Measurements from ENCODE around the gene PTH2. TPM values are rescaled to one million over a fixed set of nuclear protein-coding genes. Genes with fewer than 3 reads are reported as not detected.

PTH2 gene
- total and polyA plus RNA-seq, 2 of the 8 experiments (the other 6 are each of a cell fraction or from before 2014, with no cell fraction given): not detected

DNA sequence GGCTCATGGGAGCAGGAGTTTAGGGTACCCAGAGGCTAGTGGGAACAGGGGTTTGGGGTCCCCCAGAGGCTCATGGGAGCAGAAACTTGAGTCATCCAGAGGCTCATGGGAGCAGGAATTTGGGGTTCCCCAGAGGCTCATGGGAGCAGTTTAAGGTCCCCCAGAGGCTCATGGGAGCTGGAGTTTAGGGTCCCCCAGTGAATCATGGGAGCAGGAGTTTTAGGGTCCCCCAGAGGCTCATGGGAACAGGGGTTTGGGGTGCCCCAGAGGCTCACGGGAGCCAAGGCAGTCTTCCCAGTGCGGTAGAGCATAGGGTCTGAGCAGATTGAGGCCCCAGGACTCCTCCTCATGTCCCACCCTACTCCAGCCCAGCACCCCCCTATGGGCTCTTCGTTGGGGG lies 42.1 kb upstream of the PTH2 start:
- Histone ChIP-seq H3K4me3 (ENCODE audit: extremely low read depth in 1 of 4, insufficient read depth in 2 of 4, low read depth in 3 of 4, low read length in 4 of 4) (no peak overlapping the region), H2BK15ac (ENCODE audit: low read length) (no peak overlapping the region), H3K27ac (ENCODE audit: low read depth, low read length) (no peak overlapping the region), H3K27me3 (replicated peaks in 1 of 4; ENCODE audit: control insufficient read depth in 3 of 4, extremely low read depth in 1 of 4, insufficient read depth in 3 of 4, low read length in 3 of 4) (no peaks in the 10 kb centered on the region), H2BK20ac (ENCODE audit: low read length) (no peak overlapping the region), H3K18ac (ENCODE audit: extremely low read depth, low read length) (no peak overlapping the region), H3K9ac (replicated peaks in 1 of 4; ENCODE audit: extremely low read depth in 1 of 4, low read depth in 3 of 4, low read length in 3 of 4) (no peak overlapping the region), H3K4me1 (replicated peaks in 1 of 4; ENCODE audit: control insufficient read depth in 3 of 4, insufficient read depth in 4 of 4, low read length in 3 of 4) (peaks cover 0 to 8% (median 3%) of the 10 kb centered on the region in 4 experiments; a peak in 6 of 7 replicates), H2BK5ac (ENCODE audit: low read depth, low read length) (no peak overlapping the region), H2AFZ (ENCODE audit: low read length) (no peak overlapping the region), H4K8ac (ENCODE audit: extremely low read depth, insufficient read depth, low read length) (no peak overlapping the region), H2AK5ac (ENCODE audit: low read depth, low read length) (no peak overlapping the region), H4K20me1 (replicated peaks in 1 of 2; ENCODE audit: control insufficient read depth in 1 of 2, insufficient read depth in 2 of 2, low read length in 2 of 2) (no peaks in the 10 kb centered on the region), H4K5ac (ENCODE audit: insufficient read length, low read depth, low read length) (no peak overlapping the region), H3K36me3 (ENCODE audit: control insufficient read depth in 2 of 4, insufficient read depth in 4 of 4, low read length in 3 of 4) (peaks cover 2 to 8% (median 5%) of the 10 kb centered on the region in 4 experiments; a peak in 4 of 8 replicates), H3K9me3 (ENCODE audit: insufficient read depth in 2 of 2, low read depth in 1 of 2, low read length in 1 of 2) (no peaks in the 10 kb centered on the region; a peak in 1 of 4 replicates), H2BK120ac (replicated peaks; ENCODE audit: low read depth, low read length) (no peak overlapping the region), H3K23ac (ENCODE audit: insufficient read length) (no peak overlapping the region), H2BK12ac (ENCODE audit: low read depth, low read length) (no peak overlapping the region), H4K91ac (replicated peaks; ENCODE audit: insufficient read length, low read length) (no peak overlapping the region), H3K79me1 (ENCODE audit: low read depth, low read length) (no peaks in the 10 kb centered on the region), H3K79me2 (ENCODE audit: control insufficient read depth in 1 of 2, insufficient read depth in 2 of 2, low read length in 2 of 2) (no peaks in the 10 kb centered on the region), H3K23me2 (ENCODE audit: low read depth, low read length) (no peaks in the 10 kb centered on the region), H3K4ac (replicated peaks; ENCODE audit: insufficient read length, low read depth, low read length) (no peak overlapping the region), H3K56ac (replicated peaks; ENCODE audit: insufficient read length, low read depth, low read length) (no peak overlapping the region), H3K4me2 (ENCODE audit: insufficient read depth in 1 of 2, low read depth in 2 of 2, low read length in 2 of 2) (no peak overlapping the region), H3K14ac (ENCODE audit: insufficient read length) (no peak overlapping the region)
- FAIRE-seq (no peak), DNase-seq (ENCODE audit: low read depth in 1 of 2, low spot score in 2 of 2) (no peak)
- CTCF ChIA-PET (ENCODE audit: partially characterized antibody): interaction anchor here (1.0 to 2.4 kb wide), 5 partner anchors 8 to 138 kb away, joined by 3 to 8 read pairs (median 4); partner anchors contain the start of gene FLT3LG
- POLR2A ChIA-PET (ENCODE audit: partially characterized antibody): interaction anchor here (0.7 to 4.2 kb wide), 6 partner anchors 10 to 89 kb away, joined by 4 to 17 read pairs (median 8); partner anchors contain the start of genes ALDH16A1 and RPL13A
- WGBS, 2 experiments (ENCODE audit: extremely low coverage in 1 of 2, insufficient coverage in 1 of 2, insufficient read length in 1 of 2, insufficient replicate concordance in 2 of 2, low coverage in 1 of 2, low lambda C conversion rate in 2 of 2, missing lambda C conversion rate in 1 of 2): 85% methylated on average over 3 of the region's 3 CpGs; no CpG with 5 or more reads in 1 of the 2 experiments
- TF ChIP-seq TCF12 (IDR thresholded peaks at IDR 0.05; ENCODE audit: low read depth, low read length) (no peak), JUND (IDR thresholded peaks at IDR 0.05; ENCODE audit: low read length) (no peak), SP4 (IDR thresholded peaks at IDR 0.05; ENCODE audit: low read length) (no peak), ATF3 (IDR thresholded peaks at IDR 0.05; ENCODE audit: insufficient read depth, low read depth, low read length) (no peak), SUZ12 (IDR thresholded peaks at IDR 0.05; ENCODE audit: low read length) (no peak), KDM5A (IDR thresholded peaks at IDR 0.05; ENCODE audit: low read length) (no peak), FOSL1 (IDR thresholded peaks at IDR 0.05; ENCODE audit: insufficient read depth, low read depth, low read length) (no peak), EZH2 (IDR thresholded peaks at IDR 0.05; ENCODE audit: low read depth, low read length, severe bottlenecking) (no peak), SIX5 (IDR thresholded peaks at IDR 0.05; ENCODE audit: low read depth, low read length) (no peak), RXRA (IDR thresholded peaks at IDR 0.05; ENCODE audit: insufficient read depth, low read depth, low read length) (no peak)
- TF ChIP-seq, protein P1, sequence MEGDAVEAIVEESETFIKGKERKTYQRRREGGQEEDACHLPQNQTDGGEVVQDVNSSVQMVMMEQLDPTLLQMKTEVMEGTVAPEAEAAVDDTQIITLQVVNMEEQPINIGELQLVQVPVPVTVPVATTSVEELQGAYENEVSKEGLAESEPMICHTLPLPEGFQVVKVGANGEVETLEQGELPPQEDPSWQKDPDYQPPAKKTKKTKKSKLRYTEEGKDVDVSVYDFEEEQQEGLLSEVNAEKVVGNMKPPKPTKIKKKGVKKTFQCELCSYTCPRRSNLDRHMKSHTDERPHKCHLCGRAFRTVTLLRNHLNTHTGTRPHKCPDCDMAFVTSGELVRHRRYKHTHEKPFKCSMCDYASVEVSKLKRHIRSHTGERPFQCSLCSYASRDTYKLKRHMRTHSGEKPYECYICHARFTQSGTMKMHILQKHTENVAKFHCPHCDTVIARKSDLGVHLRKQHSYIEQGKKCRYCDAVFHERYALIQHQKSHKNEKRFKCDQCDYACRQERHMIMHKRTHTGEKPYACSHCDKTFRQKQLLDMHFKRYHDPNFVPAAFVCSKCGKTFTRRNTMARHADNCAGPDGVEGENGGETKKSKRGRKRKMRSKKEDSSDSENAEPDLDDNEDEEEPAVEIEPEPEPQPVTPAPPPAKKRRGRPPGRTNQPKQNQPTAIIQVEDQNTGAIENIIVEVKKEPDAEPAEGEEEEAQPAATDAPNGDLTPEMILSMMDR (IDR thresholded peaks at IDR 0.05; ENCODE audit: control extremely low read depth in 1 of 3, insufficient read depth in 1 of 3, low read depth in 1 of 3, low read length in 3 of 3): no peak
